Breast epithelium (tissue), 3 donors: ENCODE results near the gene KLHL18.

ENCODE experiments used
- POLR2A ChIP-seq: fragments of 450-650 bp; IDR thresholded peaks from one replicate; pipeline ENCODE4 v1.6.1; 2016; ENCODE audit warnings: antibody characterized with exemption, mild to moderate bottlenecking, moderate library complexity
- TF ChIP-seq, protein P1 (sequence below), 3 donors: fragments of 450-650 bp; IDR thresholded peaks; one replicate each; pipeline ENCODE4 v1.5.1; 2016 to 2017; ENCODE audit warnings: antibody characterized with exemption in 3 of 3, mild to moderate bottlenecking in 3 of 3, moderate library complexity in 3 of 3

DNA sequence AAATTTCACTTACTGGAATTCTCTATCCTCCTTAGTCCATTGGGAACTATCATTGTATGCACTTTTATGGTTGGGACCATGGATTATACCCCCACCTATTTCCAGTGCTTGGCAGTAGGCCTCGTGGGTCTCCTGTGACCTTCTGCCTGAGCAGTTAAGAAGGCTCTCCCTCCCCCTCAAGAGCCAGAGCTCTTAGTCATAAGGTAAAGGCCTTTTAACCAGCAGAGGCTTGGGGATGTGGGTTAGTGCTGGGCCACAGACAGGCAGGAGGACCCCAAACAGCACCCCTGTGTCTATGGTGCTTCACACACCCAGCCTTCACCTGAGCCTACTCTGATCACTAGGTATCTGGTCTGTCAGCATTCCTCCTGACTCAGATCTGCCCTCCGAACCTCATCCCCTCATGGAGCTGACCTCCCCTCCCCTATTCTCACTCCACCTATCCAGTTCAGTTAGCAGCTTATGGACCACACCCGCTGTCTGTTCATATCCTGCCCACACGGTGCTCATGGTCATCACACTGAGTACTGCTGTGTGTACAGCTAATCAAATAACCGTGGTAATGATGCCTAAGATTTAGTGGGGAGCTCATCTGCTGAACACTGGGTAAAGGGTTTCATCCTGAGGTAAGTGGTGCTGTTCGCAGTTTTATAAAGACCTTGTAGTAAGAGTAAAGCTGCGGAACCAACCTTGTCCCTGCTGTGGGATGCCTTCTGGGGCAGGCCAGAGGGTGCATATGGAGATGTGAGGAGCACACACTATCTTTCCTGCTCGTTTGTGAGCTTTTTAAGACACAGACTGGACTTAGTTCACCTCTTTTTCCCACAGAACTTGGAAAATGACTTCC is 40.9 kb downstream of the KLHL18 start:
- TF ChIP-seq, protein P1, sequence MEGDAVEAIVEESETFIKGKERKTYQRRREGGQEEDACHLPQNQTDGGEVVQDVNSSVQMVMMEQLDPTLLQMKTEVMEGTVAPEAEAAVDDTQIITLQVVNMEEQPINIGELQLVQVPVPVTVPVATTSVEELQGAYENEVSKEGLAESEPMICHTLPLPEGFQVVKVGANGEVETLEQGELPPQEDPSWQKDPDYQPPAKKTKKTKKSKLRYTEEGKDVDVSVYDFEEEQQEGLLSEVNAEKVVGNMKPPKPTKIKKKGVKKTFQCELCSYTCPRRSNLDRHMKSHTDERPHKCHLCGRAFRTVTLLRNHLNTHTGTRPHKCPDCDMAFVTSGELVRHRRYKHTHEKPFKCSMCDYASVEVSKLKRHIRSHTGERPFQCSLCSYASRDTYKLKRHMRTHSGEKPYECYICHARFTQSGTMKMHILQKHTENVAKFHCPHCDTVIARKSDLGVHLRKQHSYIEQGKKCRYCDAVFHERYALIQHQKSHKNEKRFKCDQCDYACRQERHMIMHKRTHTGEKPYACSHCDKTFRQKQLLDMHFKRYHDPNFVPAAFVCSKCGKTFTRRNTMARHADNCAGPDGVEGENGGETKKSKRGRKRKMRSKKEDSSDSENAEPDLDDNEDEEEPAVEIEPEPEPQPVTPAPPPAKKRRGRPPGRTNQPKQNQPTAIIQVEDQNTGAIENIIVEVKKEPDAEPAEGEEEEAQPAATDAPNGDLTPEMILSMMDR (IDR thresholded peaks at IDR 0.05): no peak
- no peak for TF ChIP-seq POLR2A
